WTC11 (cell line): ENCODE results near the gene HDHD5. TPM values are rescaled to one million over a fixed set of nuclear protein-coding genes. Genes with fewer than 3 reads are reported as not detected.

Experiments
- ATAC-seq: fragments of 200-7000 bp; cut with Tn5 transposase; 2 replicates; pipeline ENCODE4 v1.10.0; 2021; ENCODE audit warnings: mild to moderate bottlenecking, moderate library complexity
- Bru-seq: library from RNA; stranded (reverse); fragments of 400-500 nt; gene quantifications from one replicate; lab custom pipeline; 2021; lab: Mats Ljungman, UMichigan
- CTCF ChIA-PET: fragments of 300-600 bp; sonication (Branson Sonifier 250); formaldehyde crosslinking; loops from one replicate; lab custom pipeline; 2021; ENCODE audit warnings: antibody characterized with exemption; lab: Charles Lee
- POLR2A ChIA-PET: fragments of 350-600 bp; sonication (Branson Sonifier 250); formaldehyde crosslinking; loops from one replicate; lab custom pipeline; 2021; ENCODE audit warnings: antibody characterized with exemption; lab: Charles Lee
- DNase-seq: peaks from one replicate; pipeline ENCODE4 v3.0.0; 2021; ENCODE audit warnings: low spot score
- H3K27ac Mint-ChIP-seq: 2 replicates; pipeline ENCODE4 v1.8.0; 2021; ENCODE audit warnings: mixed read lengths
- H3K27me3 Mint-ChIP-seq: 2 replicates; pipeline ENCODE4 v1.8.0; 2021; ENCODE audit warnings: low read depth, mild to moderate bottlenecking, moderate library complexity, mixed read lengths
- H3K36me3 Mint-ChIP-seq: 2 replicates; pipeline ENCODE4 v1.8.0; 2021; ENCODE audit warnings: mixed read lengths
- H3K4me1 Mint-ChIP-seq: 2 replicates; pipeline ENCODE4 v1.8.0; 2022; ENCODE audit warnings: mixed read lengths
- H3K4me3 Mint-ChIP-seq: 2 replicates; pipeline ENCODE4 v1.8.0; 2021; ENCODE audit warnings: mild to moderate bottlenecking, moderate library complexity, mixed read lengths
- H3K9me3 Mint-ChIP-seq: 2 replicates; pipeline ENCODE4 v1.8.0; 2021; ENCODE audit warnings: mixed read lengths
- ATF1 ChIP-seq: sonication (generic); formaldehyde crosslinking; IDR thresholded peaks from 2 replicates; pipeline ENCODE4 v1.8.1; 2023; ENCODE audit warnings: mild to moderate bottlenecking, moderate library complexity, missing genetic modification reagents
- ATF2 ChIP-seq: sonication (generic); formaldehyde crosslinking; IDR thresholded peaks from 2 replicates; pipeline ENCODE4 v1.8.1; 2022; ENCODE audit warnings: low read depth, missing genetic modification reagents, borderline replicate concordance
- E2F1 ChIP-seq: sonication (generic); formaldehyde crosslinking; IDR thresholded peaks from 2 replicates; pipeline ENCODE4 v1.8.0; 2022; ENCODE audit warnings: mild to moderate bottlenecking, missing genetic modification reagents
- ELF4 ChIP-seq: sonication (generic); formaldehyde crosslinking; IDR thresholded peaks from 2 replicates; pipeline ENCODE4 v1.8.1; 2022; ENCODE audit warnings: low read depth, mild to moderate bottlenecking, moderate library complexity, missing genetic modification reagents
- HMGA2 ChIP-seq: fragments of 250-450 bp; sonication (Bioruptor Pico); IDR thresholded peaks from 2 replicates; pipeline ENCODE4 v1.4.0; 2021; ENCODE audit warnings: mild to moderate bottlenecking, moderate library complexity
- JAZF1 ChIP-seq: fragments of 250-450 bp; sonication (Bioruptor Pico); IDR thresholded peaks from 2 replicates; pipeline ENCODE4 v1.9.0; 2021; ENCODE audit warnings: moderate library complexity, mild to moderate bottlenecking, inconsistent platforms
- JUN ChIP-seq: sonication (generic); formaldehyde crosslinking; IDR thresholded peaks from 2 replicates; pipeline ENCODE4 v1.8.0; 2023; ENCODE audit warnings: mild to moderate bottlenecking, missing genetic modification reagents
- NFYB ChIP-seq: sonication (generic); formaldehyde crosslinking; conservative IDR thresholded peaks from 2 replicates; pipeline ENCODE4 v1.8.0; 2022; ENCODE audit warnings: low read depth, missing genetic modification reagents
- PRRX2 ChIP-seq: fragments of 250-450 bp; sonication (Bioruptor Pico); IDR thresholded peaks from 2 replicates; pipeline ENCODE4 v1.8.0; 2021; ENCODE audit warnings: mild to moderate bottlenecking
- SMAD4 ChIP-seq: sonication (generic); formaldehyde crosslinking; IDR thresholded peaks from 2 replicates; pipeline ENCODE4 v1.8.0; 2022; ENCODE audit warnings: mild to moderate bottlenecking, missing genetic modification reagents
- TCF7 ChIP-seq: sonication (generic); formaldehyde crosslinking; IDR thresholded peaks from 2 replicates; pipeline ENCODE4 v1.8.0; 2022; ENCODE audit warnings: mild to moderate bottlenecking, low read depth, missing genetic modification reagents, moderate library complexity
- ZNF263 ChIP-seq: sonication (generic); formaldehyde crosslinking; IDR thresholded peaks from 2 replicates; pipeline ENCODE4 v1.8.1; 2022; ENCODE audit warnings: low read depth, mild to moderate bottlenecking, moderate library complexity, missing genetic modification reagents
- ZNF317 ChIP-seq: sonication (generic); formaldehyde crosslinking; IDR thresholded peaks from 2 replicates; pipeline ENCODE4 v1.8.1; 2023; ENCODE audit warnings: low read depth, mild to moderate bottlenecking, moderate library complexity, missing genetic modification reagents, borderline replicate concordance
- ZNF425 ChIP-seq: fragments of 250-450 bp; sonication (Bioruptor Pico); conservative IDR thresholded peaks from 2 replicates; pipeline ENCODE4 v1.9.0; 2021; ENCODE audit warnings: mild to moderate bottlenecking
- long read RNA-seq, 3 experiments: library from RNA in 1 of 3; library from capped mRNA in 1 of 3; library from polyadenylated mRNA in 1 of 3; unstranded in 2 of 3; stranded (forward) in 1 of 3; transcript quantifications; one replicate each; pipeline ENCODE4 v2.0.0, GENCODE V29; 2021
- total RNA-seq: library from RNA; stranded (reverse); gene quantifications from 3 replicates; pipeline ENCODE4 v1.2.3, GENCODE V29; 2021
- TF ChIP-seq, protein P1 (sequence below): sonication (generic); formaldehyde crosslinking; IDR thresholded peaks from 2 replicates; pipeline ENCODE4 v1.8.1; 2023; ENCODE audit warnings: mild to moderate bottlenecking, missing genetic modification reagents, moderate library complexity
- TF ChIP-seq, protein P2 (sequence below): sonication (generic); formaldehyde crosslinking; IDR thresholded peaks from 2 replicates; pipeline ENCODE4 v1.8.1; 2023; ENCODE audit warnings: mild to moderate bottlenecking, moderate library complexity, missing genetic modification reagents
- TF ChIP-seq, protein P3 (sequence below): fragments of 250-450 bp; sonication (Bioruptor Pico); IDR thresholded peaks from 2 replicates; pipeline ENCODE4 v1.9.0; 2021; ENCODE audit warnings: mild to moderate bottlenecking, borderline replicate concordance
- TF ChIP-seq, protein P4 (sequence below): fragments of 250-450 bp; sonication (Bioruptor Pico); IDR thresholded peaks from 2 replicates; pipeline ENCODE4 v2.1.2; 2022; ENCODE audit warnings: mild to moderate bottlenecking, moderate library complexity

Gene HDHD5
- total RNA-seq (84.0 to 114 TPM (median 110 TPM) in 3 replicates), Bru-seq, nascent RNA (percentile 75 among the genes with signal in this experiment)
- long read RNA-seq, experiment 1, transcript HDHD5-202 (8 exons, 1,799 nt): major isoform, 292 of 629 reads
- long read RNA-seq, experiment 1, transcript HDHD5-205 (3 exons, 3,614 nt): minor isoform, 6 of 629 reads
- long read RNA-seq, experiment 1, partial matches to known transcripts: 32 of 629 reads
- long read RNA-seq, experiment 1, other reads (novel, unspliced or antisense): 299 of 629 reads
- long read RNA-seq, experiment 2, transcript HDHD5-205 (3 exons, 3,614 nt): minor isoform, 6 of 173 reads
- long read RNA-seq, experiment 2, transcript HDHD5-202 (8 exons, 1,799 nt): major isoform, 43 of 173 reads
- long read RNA-seq, experiment 2, partial matches to known transcripts: 30 of 173 reads
- long read RNA-seq, experiment 2, other reads (novel, unspliced or antisense): 93 of 173 reads
- long read RNA-seq, experiment 3, partial matches to known transcripts: 7 of 16 reads
- long read RNA-seq, experiment 3, other reads (novel, unspliced or antisense): 9 of 16 reads

DNA sequence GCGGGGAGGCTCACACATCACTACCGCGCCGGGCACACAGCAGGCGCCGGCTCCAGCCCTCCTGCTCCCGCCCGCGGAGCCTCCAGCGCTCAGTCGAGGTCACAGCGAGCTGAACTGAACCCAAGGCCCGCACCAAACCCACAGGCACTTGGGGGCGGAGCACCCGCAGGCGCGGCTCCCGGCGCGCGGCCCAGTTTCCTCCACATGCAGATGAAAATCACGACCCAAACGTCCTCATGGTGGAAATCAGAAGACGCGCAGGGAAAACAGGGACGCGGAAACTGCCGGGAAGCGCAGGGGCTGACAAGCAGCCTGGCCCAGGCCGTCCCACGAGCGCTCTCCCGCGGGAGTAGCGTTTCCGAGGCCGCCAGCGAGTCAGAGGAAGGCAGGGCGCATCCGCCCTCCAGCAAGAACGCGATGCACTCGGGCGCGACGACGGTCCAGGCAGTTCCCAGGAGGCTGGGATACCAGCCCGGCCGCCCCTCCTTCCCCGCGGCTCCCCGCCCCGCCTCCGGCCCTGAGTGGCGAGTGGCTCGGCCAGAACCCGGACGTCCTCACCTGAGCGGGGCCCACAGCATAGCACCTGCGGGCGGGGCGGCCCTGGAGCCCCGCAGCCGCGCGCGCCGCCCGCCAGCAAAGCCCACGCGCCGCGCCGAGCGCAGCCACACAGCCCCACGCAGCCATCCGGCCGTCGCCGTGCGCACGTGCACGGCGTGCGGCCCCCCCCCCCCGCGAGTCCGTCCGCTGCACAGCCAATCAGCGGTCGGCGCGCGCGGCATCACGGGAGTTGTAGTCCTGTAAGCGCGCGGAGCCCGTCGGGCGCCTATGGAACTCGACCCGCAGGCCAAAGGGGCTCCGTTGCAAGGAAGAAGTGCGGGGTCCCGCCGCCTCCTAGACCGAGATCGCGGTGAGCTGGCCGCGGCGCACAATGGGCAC, at the start of gene HDHD5:
Gene HDHD5 (minus strand): TSS at position 710 of the 936 bp plus-strand sequence. CDS start 26 bp downstream, at position 684.
- Mint-ChIP-seq H3K27me3 (peaks cover 5% of the 10 kb centered on the region; the same call in 1 of the 2 replicates), H3K4me3 (peak within 1 kb of the TSS; percentile 87), H3K9me3 (no peaks in the 10 kb centered on the region), H3K36me3 (peaks cover 4% of the 10 kb centered on the region; the same call in 1 of the 2 replicates), H3K4me1 (peaks cover 32% of the 10 kb centered on the region), H3K27ac (peak within 1 kb of the TSS; percentile 79)
- peak; percentile 89 for DNase-seq
- ChIA-PET POLR2A (interaction anchor here (0.6 to 1.9 kb wide), 4 partner anchors 13 to 361 kb away, joined by 3 to 4 read pairs (median 3); no protein-coding TSS in a partner anchor), CTCF (interaction anchor here (0.9 to 7.9 kb wide), 11 partner anchors 13 to 343 kb away, joined by 3 to 108 read pairs (median 3); partner anchors contain the start of gene TMEM121B)
- ATAC-seq: peak; percentile 83
- TF ChIP-seq ZNF425 (CRISPR knock-in tag) (no peak), ATF2 (CRISPR knock-in tag) (no peak), JAZF1 (no peak), HMGA2 (CRISPR knock-in tag) (no peak), TCF7 (peak; percentile 47; the same call in 1 of the 2 replicates), ZNF317 (CRISPR knock-in tag) (no peak), E2F1 (CRISPR knock-in tag) (0 out of 2 replicates have a peak, but pooled peaks have one; percentile 47), ELF4 (CRISPR knock-in tag) (no peak), ATF1 (no peak), SMAD4 (CRISPR knock-in tag) (0 out of 2 replicates have a peak, but pooled peaks have one; percentile 9), NFYB (CRISPR knock-in tag) (peak; percentile 89), PRRX2 (no peak), JUN (CRISPR knock-in tag) (no peak), ZNF263 (CRISPR knock-in tag) (0 out of 2 replicates have a peak, but pooled peaks have one; percentile 19)
- TF ChIP-seq, protein P1, sequence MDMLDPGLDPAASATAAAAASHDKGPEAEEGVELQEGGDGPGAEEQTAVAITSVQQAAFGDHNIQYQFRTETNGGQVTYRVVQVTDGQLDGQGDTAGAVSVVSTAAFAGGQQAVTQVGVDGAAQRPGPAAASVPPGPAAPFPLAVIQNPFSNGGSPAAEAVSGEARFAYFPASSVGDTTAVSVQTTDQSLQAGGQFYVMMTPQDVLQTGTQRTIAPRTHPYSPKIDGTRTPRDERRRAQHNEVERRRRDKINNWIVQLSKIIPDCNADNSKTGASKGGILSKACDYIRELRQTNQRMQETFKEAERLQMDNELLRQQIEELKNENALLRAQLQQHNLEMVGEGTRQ: peak; percentile 79
- TF ChIP-seq, protein P2, sequence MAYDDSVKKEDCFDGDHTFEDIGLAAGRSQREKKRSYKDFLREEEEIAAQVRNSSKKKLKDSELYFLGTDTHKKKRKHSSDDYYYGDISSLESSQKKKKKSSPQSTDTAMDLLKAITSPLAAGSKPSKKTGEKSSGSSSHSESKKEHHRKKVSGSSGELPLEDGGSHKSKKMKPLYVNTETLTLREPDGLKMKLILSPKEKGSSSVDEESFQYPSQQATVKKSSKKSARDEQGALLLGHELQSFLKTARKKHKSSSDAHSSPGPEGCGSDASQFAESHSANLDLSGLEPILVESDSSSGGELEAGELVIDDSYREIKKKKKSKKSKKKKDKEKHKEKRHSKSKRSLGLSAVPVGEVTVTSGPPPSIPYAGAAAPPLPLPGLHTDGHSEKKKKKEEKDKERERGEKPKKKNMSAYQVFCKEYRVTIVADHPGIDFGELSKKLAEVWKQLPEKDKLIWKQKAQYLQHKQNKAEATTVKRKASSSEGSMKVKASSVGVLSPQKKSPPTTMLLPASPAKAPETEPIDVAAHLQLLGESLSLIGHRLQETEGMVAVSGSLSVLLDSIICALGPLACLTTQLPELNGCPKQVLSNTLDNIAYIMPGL (CRISPR knock-in tag): 0 out of 2 replicates have a peak, but pooled peaks have one; percentile 64
- TF ChIP-seq, protein P3, sequence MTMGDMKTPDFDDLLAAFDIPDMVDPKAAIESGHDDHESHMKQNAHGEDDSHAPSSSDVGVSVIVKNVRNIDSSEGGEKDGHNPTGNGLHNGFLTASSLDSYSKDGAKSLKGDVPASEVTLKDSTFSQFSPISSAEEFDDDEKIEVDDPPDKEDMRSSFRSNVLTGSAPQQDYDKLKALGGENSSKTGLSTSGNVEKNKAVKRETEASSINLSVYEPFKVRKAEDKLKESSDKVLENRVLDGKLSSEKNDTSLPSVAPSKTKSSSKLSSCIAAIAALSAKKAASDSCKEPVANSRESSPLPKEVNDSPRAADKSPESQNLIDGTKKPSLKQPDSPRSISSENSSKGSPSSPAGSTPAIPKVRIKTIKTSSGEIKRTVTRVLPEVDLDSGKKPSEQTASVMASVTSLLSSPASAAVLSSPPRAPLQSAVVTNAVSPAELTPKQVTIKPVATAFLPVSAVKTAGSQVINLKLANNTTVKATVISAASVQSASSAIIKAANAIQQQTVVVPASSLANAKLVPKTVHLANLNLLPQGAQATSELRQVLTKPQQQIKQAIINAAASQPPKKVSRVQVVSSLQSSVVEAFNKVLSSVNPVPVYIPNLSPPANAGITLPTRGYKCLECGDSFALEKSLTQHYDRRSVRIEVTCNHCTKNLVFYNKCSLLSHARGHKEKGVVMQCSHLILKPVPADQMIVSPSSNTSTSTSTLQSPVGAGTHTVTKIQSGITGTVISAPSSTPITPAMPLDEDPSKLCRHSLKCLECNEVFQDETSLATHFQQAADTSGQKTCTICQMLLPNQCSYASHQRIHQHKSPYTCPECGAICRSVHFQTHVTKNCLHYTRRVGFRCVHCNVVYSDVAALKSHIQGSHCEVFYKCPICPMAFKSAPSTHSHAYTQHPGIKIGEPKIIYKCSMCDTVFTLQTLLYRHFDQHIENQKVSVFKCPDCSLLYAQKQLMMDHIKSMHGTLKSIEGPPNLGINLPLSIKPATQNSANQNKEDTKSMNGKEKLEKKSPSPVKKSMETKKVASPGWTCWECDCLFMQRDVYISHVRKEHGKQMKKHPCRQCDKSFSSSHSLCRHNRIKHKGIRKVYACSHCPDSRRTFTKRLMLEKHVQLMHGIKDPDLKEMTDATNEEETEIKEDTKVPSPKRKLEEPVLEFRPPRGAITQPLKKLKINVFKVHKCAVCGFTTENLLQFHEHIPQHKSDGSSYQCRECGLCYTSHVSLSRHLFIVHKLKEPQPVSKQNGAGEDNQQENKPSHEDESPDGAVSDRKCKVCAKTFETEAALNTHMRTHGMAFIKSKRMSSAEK (CRISPR knock-in tag): no peak
- TF ChIP-seq, protein P4, sequence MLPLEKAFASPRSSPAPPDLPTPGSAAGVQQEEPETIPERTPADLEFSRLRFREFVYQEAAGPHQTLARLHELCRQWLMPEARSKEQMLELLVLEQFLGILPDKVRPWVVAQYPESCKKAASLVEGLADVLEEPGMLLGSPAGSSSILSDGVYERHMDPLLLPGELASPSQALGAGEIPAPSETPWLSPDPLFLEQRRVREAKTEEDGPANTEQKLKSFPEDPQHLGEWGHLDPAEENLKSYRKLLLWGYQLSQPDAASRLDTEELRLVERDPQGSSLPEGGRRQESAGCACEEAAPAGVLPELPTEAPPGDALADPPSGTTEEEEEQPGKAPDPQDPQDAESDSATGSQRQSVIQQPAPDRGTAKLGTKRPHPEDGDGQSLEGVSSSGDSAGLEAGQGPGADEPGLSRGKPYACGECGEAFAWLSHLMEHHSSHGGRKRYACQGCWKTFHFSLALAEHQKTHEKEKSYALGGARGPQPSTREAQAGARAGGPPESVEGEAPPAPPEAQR (CRISPR knock-in tag): no peak
